ENCODE data around the gene RASSF9.

The RASSF9 gene

GRCh38 chr12:85836197-85837090 lies at the start of gene RASSF9:
Gene RASSF9 (minus strand): TSS chr12:85836409. CDS start chr12:85836201, 208 bp downstream.
- DNase-seq: no peak

GRCh38 chr12:85883763-85884162 lies 47.6 kb upstream of the RASSF9 start:
- no peak for DNase-seq

- no peak for DNase-seq
These were observed 41.2 kb upstream of the RASSF9 start for GRCh38 chr12:85877459-85877858.

DNA sequence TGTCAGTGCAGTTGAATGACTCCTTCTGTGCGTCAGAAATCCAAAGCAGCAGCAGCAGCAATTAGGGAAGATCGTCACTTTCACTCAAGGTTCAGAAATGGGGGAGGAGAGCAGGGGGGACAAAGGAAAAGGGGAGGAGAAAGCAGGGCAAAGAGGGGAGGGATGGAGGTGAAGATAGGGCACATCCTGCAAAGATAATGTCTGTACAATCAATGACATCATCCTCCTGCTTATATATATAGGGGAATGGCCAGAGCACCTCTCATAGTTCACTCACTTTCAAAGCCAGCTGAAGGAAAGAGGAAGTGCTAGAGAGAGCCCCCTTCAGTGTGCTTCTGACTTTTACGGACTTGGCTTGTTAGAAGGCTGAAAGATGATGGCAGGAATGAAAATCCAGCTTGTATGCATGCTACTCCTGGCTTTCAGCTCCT lies 37.8 kb upstream of the RASSF9 start, which contains the start of gene NTS:
Gene NTS, plus strand, starts transcription at position 265 of the 431 bp plus-strand sequence. Its CDS starts 109 bp downstream, at position 374.
- no peak for DNase-seq

- DNase-seq: no peak
These were observed 36.4 kb upstream of the RASSF9 start for GRCh38 chr12:85872497-85873091.

GRCh38 chr12:85866986-85867776 lies 31.0 kb upstream of the RASSF9 start:
- no peak for DNase-seq

GRCh38 chr12:85865890-85866289 lies 29.7 kb upstream of the RASSF9 start:
- DNase-seq: no peak

- DNase-seq: no peak
These were observed 20.8 kb upstream of the RASSF9 start for GRCh38 chr12:85856966-85857365.

DNA sequence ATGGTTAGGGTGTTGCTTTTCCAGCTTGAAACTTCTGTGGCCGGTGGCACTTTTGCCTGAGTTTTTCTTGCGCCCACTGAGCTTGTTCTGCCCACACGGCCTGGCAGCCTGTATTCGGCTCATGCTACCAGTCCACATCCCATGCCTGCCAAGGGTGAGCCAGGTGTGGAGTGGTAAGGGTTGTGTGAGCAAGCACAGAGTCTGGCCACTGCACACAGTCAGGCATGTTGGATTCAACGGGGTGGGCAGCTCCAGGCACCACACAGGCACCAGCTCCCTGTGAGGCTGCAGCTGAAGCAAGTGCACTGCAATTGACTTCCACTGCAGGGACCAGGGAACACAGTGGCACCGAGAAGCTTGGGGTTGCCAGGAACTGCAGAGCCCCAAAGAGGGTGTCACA lies 19.1 kb upstream of the RASSF9 start:
- DNase-seq: no peak

DNA sequence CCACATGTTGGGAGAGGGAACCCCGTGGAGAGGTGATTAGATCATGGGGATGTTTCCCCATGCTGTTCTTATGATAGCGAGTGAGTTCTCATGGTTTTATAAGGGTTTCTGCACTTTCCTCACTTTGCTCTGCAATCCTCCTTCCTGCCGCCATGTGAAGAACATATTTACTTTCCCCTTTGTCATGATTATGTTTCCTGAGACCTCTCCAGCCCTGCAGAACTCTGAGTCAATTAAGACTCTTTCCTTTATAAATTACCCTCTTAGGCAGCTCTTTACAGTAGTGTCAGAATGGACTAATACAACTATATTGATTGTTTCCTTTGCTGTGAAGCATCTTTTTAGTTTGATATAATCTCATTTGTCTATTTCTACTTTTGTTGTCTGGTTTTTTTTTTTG lies 13.1 kb upstream of the RASSF9 start:
- no peak for DNase-seq

DNA sequence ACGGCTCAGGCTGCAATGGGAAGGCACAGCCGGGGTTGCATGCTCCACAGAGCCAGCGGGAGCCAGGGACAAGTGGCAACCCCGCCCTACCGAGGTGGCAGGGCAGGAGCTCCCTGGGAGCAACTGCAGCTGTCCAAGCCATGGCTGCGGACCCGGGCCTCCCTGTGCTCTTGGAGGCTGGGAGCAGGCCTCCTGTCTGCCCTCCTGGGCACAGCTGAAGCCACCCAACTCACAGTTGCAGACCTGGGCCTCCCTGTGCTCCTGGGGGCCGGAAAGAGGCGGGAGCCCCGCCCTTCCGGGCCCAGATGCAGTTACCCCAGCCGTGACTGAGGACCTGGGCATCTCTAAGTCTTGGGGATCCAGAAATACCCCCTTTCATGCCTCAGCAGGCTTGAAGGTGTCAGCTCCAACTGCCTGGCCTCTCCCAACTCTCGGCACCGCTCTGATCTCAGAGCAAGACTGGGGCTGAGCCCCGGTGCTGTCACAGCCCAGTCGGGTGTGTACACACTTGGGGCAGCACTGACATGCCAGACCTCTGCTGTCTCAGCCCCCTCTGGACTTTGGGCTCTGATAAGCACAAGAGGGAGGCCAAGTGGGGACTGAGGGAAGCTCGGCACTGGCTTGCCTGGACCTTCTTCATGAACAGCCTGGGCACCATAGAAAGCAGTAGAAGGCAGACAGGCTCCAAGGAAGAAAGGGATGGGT lies 7.5 kb upstream of the RASSF9 start:
- no peak for DNase-seq

DNA sequence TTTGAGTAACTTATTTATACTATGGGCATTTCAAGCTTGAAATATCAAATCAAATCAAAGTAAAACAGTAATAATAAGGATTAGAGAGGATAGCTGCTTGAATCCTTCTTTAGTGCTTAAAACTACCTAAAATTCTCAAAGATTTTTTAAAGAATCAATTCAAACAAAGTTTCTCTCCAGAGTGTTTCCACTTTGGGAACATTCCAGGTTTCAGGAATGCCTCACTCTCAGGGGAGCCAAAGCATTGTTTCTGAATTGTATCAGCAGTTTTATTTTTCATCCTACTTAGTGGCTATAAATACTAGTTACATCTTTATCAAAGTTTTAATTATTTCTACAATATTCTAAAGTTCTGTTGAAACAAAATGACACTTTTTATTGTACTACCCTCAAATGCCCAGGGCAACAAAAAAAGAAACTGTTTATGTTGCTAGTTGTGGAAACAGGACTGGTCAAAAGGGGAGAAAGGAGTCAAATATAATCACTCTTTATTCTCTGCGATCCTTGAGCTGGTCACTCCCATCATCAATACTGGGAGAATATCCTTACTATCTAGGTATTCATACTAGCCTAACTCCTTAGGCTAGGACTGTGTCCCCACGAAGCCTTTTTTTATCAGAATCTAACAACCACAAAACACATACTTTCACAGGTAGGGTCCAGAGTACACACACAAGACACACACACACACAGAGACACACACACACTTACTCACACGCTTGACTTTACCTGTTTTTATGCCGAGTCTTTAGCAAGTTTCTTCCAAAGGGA lies 598 bp downstream of the RASSF9 start:
- no peak for DNase-seq

DNA sequence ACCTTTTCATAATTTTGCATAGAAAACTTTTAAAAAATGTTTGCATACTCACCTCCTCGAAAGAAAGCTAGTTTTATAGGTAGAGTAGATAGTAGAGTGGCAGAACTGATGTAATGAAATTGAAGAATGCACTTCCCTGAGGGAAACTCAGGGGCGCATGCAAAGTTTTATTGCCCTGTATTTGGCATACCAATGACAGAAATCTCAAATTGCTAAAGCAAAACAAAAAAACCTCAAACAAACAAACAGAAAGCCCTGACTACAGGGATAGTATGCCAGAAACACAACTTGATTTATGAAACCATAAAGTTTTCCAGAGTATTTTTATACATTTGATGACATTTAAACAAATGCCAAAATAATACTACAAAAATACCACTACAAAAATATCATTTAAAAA lies 1.8 kb downstream of the RASSF9 start:
- no peak for DNase-seq

- DNase-seq: no peak
These were observed 2.6 kb downstream of the RASSF9 start for GRCh38 chr12:85833579-85833978.

GRCh38 chr12:85831327-85831990 lies 4.8 kb downstream of the RASSF9 start:
- DNase-seq: no peak

- no peak for DNase-seq
These were observed 6.8 kb downstream of the RASSF9 start for GRCh38 chr12:85829391-85829790.

GRCh38 chr12:85828576-85828975 lies 7.6 kb downstream of the RASSF9 start:
- DNase-seq: no peak

GRCh38 chr12:85825746-85826145 lies 10.5 kb downstream of the RASSF9 start:
- no peak for DNase-seq

DNA sequence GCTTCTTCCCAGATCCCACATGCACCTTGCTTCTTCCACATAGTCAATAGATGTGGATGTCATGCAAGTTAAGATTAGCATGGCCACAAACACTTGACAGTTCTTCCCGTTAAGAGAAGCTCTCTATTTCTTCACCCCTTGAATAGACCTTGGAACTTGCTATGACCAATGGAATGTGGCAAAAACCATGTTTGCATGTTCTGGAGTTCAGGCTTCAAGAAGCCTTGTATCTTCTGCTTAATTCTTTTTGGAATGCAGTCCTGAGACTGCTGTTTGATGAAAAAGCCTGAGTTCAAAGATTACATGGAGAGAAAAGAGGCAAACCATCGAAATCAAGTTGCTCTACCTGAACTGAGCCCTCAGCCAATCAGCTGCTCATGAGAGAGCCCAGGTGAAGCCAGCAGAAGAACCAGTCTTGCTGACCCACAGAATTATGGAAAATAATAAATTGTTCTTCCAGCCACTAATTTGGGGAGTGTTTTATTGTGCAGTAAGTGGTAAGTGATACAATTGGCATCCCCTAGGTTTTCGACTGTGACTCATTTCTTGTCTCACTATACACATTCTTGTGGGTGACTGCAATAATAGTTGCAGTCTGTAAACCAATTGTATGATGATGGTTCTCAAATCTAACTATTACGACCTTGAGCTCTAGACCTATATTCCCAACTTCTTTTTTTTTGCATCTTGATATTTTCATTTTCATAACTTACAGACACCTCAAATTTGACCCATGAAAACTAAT lies 12.6 kb downstream of the RASSF9 start:
- no peak for DNase-seq

DNA sequence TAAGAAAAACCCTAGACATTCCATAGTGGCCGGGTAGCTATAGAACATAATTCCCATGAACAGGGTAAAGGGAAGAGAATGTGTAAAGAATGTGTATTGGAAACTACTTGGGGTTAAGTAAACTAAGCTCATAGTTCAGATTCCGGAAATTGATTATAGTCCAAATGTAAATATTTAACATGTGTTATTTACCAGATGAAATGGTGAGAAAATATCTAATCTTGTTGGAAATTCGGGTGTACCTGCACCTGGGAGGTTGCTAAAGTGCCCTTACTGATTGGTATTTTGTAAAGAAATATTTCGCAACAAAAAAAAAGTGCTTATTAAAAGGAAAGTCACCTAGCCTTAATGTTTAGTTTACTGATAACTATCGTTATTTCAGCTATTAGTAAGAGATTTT lies 14.4 kb downstream of the RASSF9 start:
- no peak for DNase-seq

- no peak for DNase-seq
These were observed 15.0 kb downstream of the RASSF9 start for GRCh38 chr12:85821206-85821605.
